ENCODE measurements around the gene AP4S1.
A peak's percentile ranks its signal among the peaks of the same experiment; 100 is the strongest.
"Not testable (repeated sequence)": the region's sequence is repeated elsewhere in the genome, so short reads cannot be mapped to it uniquely, and the experiment has no call there.

Gene AP4S1, protein sequence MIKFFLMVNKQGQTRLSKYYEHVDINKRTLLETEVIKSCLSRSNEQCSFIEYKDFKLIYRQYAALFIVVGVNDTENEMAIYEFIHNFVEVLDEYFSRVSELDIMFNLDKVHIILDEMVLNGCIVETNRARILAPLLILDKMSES

GRCh38 chr14:31025367-31026076, at the start of gene AP4S1:
AP4S1 (plus strand) TSS chr14:31025649; CDS start chr14:31066197, 40,548 bp downstream.
- peak; percentile 68 for DNase-seq (ENCODE audit: low spot score)
- ATAC-seq (ENCODE audit: low read depth), result peak; percentile 28
- Histone ChIP-seq H3K4me3 (ENCODE audit: severe bottlenecking) (peak within 1 kb of the TSS; percentile 81), H3K4me1 (ENCODE audit: insufficient read depth, poor library complexity, severe bottlenecking) (peaks cover 23% of the 10 kb centered on the region), H3K36me3 (ENCODE audit: low read depth) (peaks cover 35% of the 10 kb centered on the region), H3K27ac (ENCODE audit: poor library complexity, severe bottlenecking) (peak within 1 kb of the TSS; percentile 95), H3K9me3 (ENCODE audit: severe bottlenecking) (no peaks in the 10 kb centered on the region), H3K27me3 (ENCODE audit: insufficient read depth, poor library complexity, severe bottlenecking) (no peaks in the 10 kb centered on the region)
- TF ChIP-seq, protein P1, sequence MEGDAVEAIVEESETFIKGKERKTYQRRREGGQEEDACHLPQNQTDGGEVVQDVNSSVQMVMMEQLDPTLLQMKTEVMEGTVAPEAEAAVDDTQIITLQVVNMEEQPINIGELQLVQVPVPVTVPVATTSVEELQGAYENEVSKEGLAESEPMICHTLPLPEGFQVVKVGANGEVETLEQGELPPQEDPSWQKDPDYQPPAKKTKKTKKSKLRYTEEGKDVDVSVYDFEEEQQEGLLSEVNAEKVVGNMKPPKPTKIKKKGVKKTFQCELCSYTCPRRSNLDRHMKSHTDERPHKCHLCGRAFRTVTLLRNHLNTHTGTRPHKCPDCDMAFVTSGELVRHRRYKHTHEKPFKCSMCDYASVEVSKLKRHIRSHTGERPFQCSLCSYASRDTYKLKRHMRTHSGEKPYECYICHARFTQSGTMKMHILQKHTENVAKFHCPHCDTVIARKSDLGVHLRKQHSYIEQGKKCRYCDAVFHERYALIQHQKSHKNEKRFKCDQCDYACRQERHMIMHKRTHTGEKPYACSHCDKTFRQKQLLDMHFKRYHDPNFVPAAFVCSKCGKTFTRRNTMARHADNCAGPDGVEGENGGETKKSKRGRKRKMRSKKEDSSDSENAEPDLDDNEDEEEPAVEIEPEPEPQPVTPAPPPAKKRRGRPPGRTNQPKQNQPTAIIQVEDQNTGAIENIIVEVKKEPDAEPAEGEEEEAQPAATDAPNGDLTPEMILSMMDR (IDR thresholded peaks at IDR 0.05; ENCODE audit: poor library complexity, severe bottlenecking), result no peak

DNA sequence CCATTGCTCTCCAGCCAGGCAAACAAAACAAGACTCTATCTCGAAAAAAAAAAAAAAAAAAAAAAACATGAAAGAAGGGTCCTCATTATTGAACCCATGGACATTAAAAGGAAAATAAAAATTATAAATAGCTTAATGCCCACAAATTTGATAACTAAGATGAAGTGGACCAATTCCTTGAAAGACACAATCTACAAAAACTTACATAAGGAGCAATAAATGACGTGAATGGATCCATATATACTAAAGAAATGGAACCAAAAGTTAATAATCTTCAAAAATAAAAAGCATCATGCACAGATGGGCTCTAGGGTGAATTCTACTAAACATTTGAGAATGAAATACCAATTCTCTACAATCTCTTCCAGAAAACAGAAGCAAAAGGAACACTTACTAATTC, 47.7 kb upstream of the AP4S1 start:
- ATAC-seq (ENCODE audit: low read depth) (no peak), DNase-seq (ENCODE audit: low spot score) (no peak)
- H3K4me3 ChIP-seq (ENCODE audit: severe bottlenecking), result no peak overlapping the region
- H3K27ac ChIP-seq (ENCODE audit: poor library complexity, severe bottlenecking), result no peak overlapping the region
- TF ChIP-seq, protein P1 (IDR thresholded peaks at IDR 0.05; ENCODE audit: poor library complexity, severe bottlenecking), result no peak
- no peaks in the 10 kb centered on the region for H3K9me3 ChIP-seq (ENCODE audit: severe bottlenecking)
- peaks cover 12% of the 10 kb centered on the region for H3K4me1 ChIP-seq (ENCODE audit: insufficient read depth, poor library complexity, severe bottlenecking)
- no peaks in the 10 kb centered on the region for H3K27me3 ChIP-seq (ENCODE audit: insufficient read depth, poor library complexity, severe bottlenecking)
- peaks cover 5% of the 10 kb centered on the region; the same call in 1 of the 2 replicates for H3K36me3 ChIP-seq (ENCODE audit: low read depth)

DNA sequence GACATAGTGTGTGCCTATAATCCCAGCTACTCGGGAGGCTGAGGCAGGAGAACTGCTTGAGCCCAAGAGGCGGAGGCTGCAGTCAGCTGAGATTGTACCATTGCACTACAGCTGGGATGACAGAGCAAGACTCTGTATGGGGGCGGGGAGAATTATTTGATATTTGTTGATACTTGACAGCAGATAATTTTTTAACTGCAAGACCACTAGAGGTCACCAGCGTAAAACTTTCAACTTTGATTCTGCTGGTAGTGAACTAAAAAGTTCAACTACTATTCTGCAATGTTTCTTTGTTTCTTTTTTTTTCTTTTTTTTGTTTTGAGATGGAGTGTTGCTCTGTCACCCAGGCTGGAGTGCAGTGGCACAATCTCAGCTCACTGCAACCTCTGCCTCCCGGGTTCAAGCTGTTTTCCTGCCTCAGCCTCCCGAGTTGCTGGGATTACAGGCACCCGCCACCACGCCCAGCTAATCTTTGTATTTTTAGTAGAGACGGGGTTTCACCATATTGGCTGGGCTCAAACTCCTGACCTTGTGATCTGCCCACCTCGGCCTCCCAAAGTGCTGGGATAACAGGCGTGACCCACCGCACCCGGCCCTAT, 45.2 kb upstream of the AP4S1 start:
- peak overlapping the region; percentile 6 for H3K27ac ChIP-seq (ENCODE audit: poor library complexity, severe bottlenecking)
- H3K27me3 ChIP-seq (ENCODE audit: insufficient read depth, poor library complexity, severe bottlenecking); H3K4me3 ChIP-seq (ENCODE audit: severe bottlenecking); H3K9me3 ChIP-seq (ENCODE audit: severe bottlenecking); DNase-seq (ENCODE audit: low spot score); H3K4me1 ChIP-seq (ENCODE audit: insufficient read depth, poor library complexity, severe bottlenecking); H3K36me3 ChIP-seq (ENCODE audit: low read depth): not testable (repeated sequence)
- ATAC-seq (ENCODE audit: low read depth), result peak; percentile 83
- TF ChIP-seq, protein P1 (IDR thresholded peaks at IDR 0.05; ENCODE audit: poor library complexity, severe bottlenecking), result peak; percentile 95

GRCh38 chr14:30980980-30981379, 44.5 kb upstream of the AP4S1 start:
- H3K4me1 ChIP-seq (ENCODE audit: insufficient read depth, poor library complexity, severe bottlenecking), result no peaks in the 10 kb centered on the region
- TF ChIP-seq, protein P1 (IDR thresholded peaks at IDR 0.05; ENCODE audit: poor library complexity, severe bottlenecking), result no peak
- peak overlapping the region; percentile 6 for H3K27ac ChIP-seq (ENCODE audit: poor library complexity, severe bottlenecking)
- H3K4me3 ChIP-seq (ENCODE audit: severe bottlenecking), result no peak overlapping the region
- H3K9me3 ChIP-seq (ENCODE audit: severe bottlenecking), result no peaks in the 10 kb centered on the region
- H3K36me3 ChIP-seq (ENCODE audit: low read depth), result peaks cover 10% of the 10 kb centered on the region; the same call in 1 of the 2 replicates
- H3K27me3 ChIP-seq (ENCODE audit: insufficient read depth, poor library complexity, severe bottlenecking), result no peaks in the 10 kb centered on the region
- DNase-seq (ENCODE audit: low spot score), result no peak
- no peak for ATAC-seq (ENCODE audit: low read depth)

All from RWPE2 (cell line).